Endothelial cell of umbilical vein (primary cell): ENCODE data around the gene CFAP57. TPM values are rescaled to one million over a fixed set of nuclear protein-coding genes. Genes with fewer than 3 reads are reported as not detected.

Experiments
- BruUV-seq: library from RNA; stranded (reverse); fragments of 400-500 nt; replicated peaks from 2 replicates; lab custom pipeline; 2021; lab: Mats Ljungman, UMichigan
- CTCF ChIA-PET: fragments of 300-600, 350-600 bp; sonication (Branson Sonifier 250); formaldehyde crosslinking; loops from one replicate; lab custom pipeline; 2021; ENCODE audit warnings: antibody characterized with exemption, inconsistent platforms; lab: Charles Lee
- POLR2A ChIA-PET: fragments of 300-600, 350-600 bp; sonication (Branson Sonifier 250); formaldehyde crosslinking; loops from one replicate; lab custom pipeline; 2021; ENCODE audit warnings: antibody characterized with exemption, inconsistent platforms; lab: Charles Lee
- DNase-seq: peaks from one replicate; pipeline ENCODE4 v3.0.0-alpha.2; 2011; ENCODE audit warnings: low read depth, low spot score
- FAIRE-seq: peaks from 2 replicates; lab custom pipeline; 2011; peaks lifted over from hg19 to GRCh38; lab: Jason Lieb, UNC
- H2AFZ ChIP-seq: 2 replicates; pipeline ENCODE4 v1.6.0; 2012; ENCODE audit warnings: low read depth, low read length, control low read depth, inconsistent platforms
- H3K27ac ChIP-seq: 2 replicates; pipeline ENCODE4 v1.5.1; 2011; ENCODE audit warnings: low read depth, mild to moderate bottlenecking, control low read depth, low read length, moderate library complexity; ENCODE audit not compliant: insufficient read depth
- H3K27me3 ChIP-seq, 2 experiments: 2 replicates each; pipeline versions ENCODE4 v1.6.0 to v1.6.1; 2011; ENCODE audit warnings: low read length in 2 of 2, mixed read lengths in 1 of 2; ENCODE audit not compliant: control insufficient read depth in 2 of 2, insufficient read depth in 2 of 2
- H3K36me3 ChIP-seq, 2 experiments: 2 replicates in 1 of 2; 3 replicates in 1 of 2; pipeline ENCODE4 v1.5.1; 2011; ENCODE audit warnings: low read length in 2 of 2, mild to moderate bottlenecking in 1 of 2, moderate library complexity in 1 of 2; ENCODE audit not compliant: control insufficient read depth in 2 of 2, insufficient read depth in 2 of 2; ENCODE audit errors: extremely low read depth in 1 of 2
- H3K4me1 ChIP-seq: 3 replicates; pipeline ENCODE4 v1.5.1; 2011; ENCODE audit warnings: mild to moderate bottlenecking, low read length; ENCODE audit not compliant: control insufficient read depth, insufficient read depth; ENCODE audit errors: extremely low read depth
- H3K4me2 ChIP-seq: 2 replicates; pipeline ENCODE4 v1.6.1; 2011; ENCODE audit warnings: low read length, control low read depth, mixed read lengths; ENCODE audit not compliant: insufficient read depth
- H3K4me3 ChIP-seq, 3 experiments: fragments of 200-600 bp in 1 of 3; sonication (generic), shearing (Covaris generic) in 1 of 3; replicated peaks in 1 of 3; 2 replicates each; pipeline ENCODE4 v1.5.1; 2011 to 2016; ENCODE audit warnings: control low read depth in 3 of 3, low read length in 3 of 3, mild to moderate bottlenecking in 2 of 3, inconsistent platforms in 1 of 3, low read depth in 1 of 3, moderate library complexity in 1 of 3; ENCODE audit not compliant: insufficient read depth in 1 of 3
- H3K79me2 ChIP-seq: 2 replicates; pipeline ENCODE4 v1.6.0; 2012; ENCODE audit warnings: low read length, inconsistent platforms; ENCODE audit not compliant: control insufficient read depth, insufficient read depth
- H3K9ac ChIP-seq: replicated peaks from 2 replicates; pipeline ENCODE3; 2011; ENCODE audit warnings: low read length, control low read depth; ENCODE audit not compliant: insufficient read depth; ENCODE audit errors: extremely low read depth
- H3K9me1 ChIP-seq: replicated peaks from 3 replicates; pipeline ENCODE4 v1.6.0; 2011; ENCODE audit warnings: mild to moderate bottlenecking, low read length; ENCODE audit not compliant: control insufficient read depth, insufficient read depth; ENCODE audit errors: extremely low read depth
- H3K9me3 ChIP-seq: replicated peaks from 2 replicates; pipeline ENCODE4 v1.5.1; 2012; ENCODE audit warnings: low read length, inconsistent platforms; ENCODE audit not compliant: control insufficient read depth, insufficient read depth
- H4K20me1 ChIP-seq: replicated peaks from 2 replicates; pipeline ENCODE3; 2011; ENCODE audit warnings: mild to moderate bottlenecking, low read length; ENCODE audit not compliant: control insufficient read depth, insufficient read depth; ENCODE audit errors: extremely low read depth
- CTCF ChIP-seq, 2 donors: IDR thresholded peaks; 1 replicate in 1 of 2; 2 replicates in 1 of 2; pipeline ENCODE4 v1.5.1; 2011; ENCODE audit warnings: low read length in 2 of 2, mild to moderate bottlenecking in 2 of 2, moderate library complexity in 2 of 2, control low read depth in 1 of 2, inconsistent platforms in 1 of 2, low read depth in 1 of 2; ENCODE audit not compliant: insufficient read depth in 1 of 2; ENCODE audit errors: extremely low read depth in 1 of 2
- EZH2 ChIP-seq: IDR thresholded peaks from 2 replicates; pipeline ENCODE4 v1.6.1; 2012; ENCODE audit warnings: borderline replicate concordance, low read depth, mild to moderate bottlenecking, moderate library complexity, low read length, inconsistent platforms; ENCODE audit not compliant: severe bottlenecking
- FOS ChIP-seq: IDR thresholded peaks from 2 replicates; pipeline ENCODE4 v1.6.1; 2011; ENCODE audit warnings: mild to moderate bottlenecking, low read length, moderate library complexity, borderline replicate concordance; ENCODE audit not compliant: insufficient read depth
- GATA2 ChIP-seq: IDR thresholded peaks from 2 replicates; pipeline ENCODE4 v1.7.0; 2011; ENCODE audit warnings: low read depth, mild to moderate bottlenecking, moderate library complexity, mixed read lengths, low read length; ENCODE audit not compliant: insufficient read length, insufficient read depth
- JUN ChIP-seq: IDR thresholded peaks from 2 replicates; pipeline ENCODE4 v1.6.1; 2011; ENCODE audit warnings: borderline replicate concordance, low read depth; ENCODE audit not compliant: insufficient read length, insufficient read depth
- MAX ChIP-seq: IDR thresholded peaks from 2 replicates; pipeline ENCODE4 v1.6.1; 2011; ENCODE audit not compliant: insufficient read depth, insufficient read length
- MYC ChIP-seq: IDR thresholded peaks from one replicate; pipeline ENCODE4 v1.6.1; 2011; ENCODE audit warnings: mild to moderate bottlenecking, low read depth, low read length
- POLR2A ChIP-seq: IDR thresholded peaks from 2 replicates; pipeline ENCODE4 v1.6.1; 2012; ENCODE audit warnings: low read depth, mild to moderate bottlenecking, control low read depth, low read length
- POLR2AphosphoS5 ChIP-seq: IDR thresholded peaks from 2 replicates; pipeline ENCODE4 v1.6.1; 2012; ENCODE audit warnings: low read depth, mild to moderate bottlenecking, control low read depth, low read length, moderate library complexity; ENCODE audit not compliant: insufficient read depth
- dilution Hi-C: fragments of 300-500 bp; cut with MboI; formaldehyde crosslinking; loops from one replicate; pipeline ENCODE4 v1.15.0; 2019; ENCODE audit warnings: low sequenced_read_pairs; ENCODE audit not compliant: extremely low pct_ligation_motif_present
- intact Hi-C: fragments of 100-400 bp; cut with micrococcal nuclease; formaldehyde crosslinking; loops from one replicate; pipeline ENCODE4 v1.10.0; 2022
- polyA plus RNA-seq, 4 experiments: library from polyadenylated mRNA; depleted of rRNA in 3 of 4; stranded (reverse) in 3 of 4; unstranded in 1 of 4; fragments of >200 nt; gene quantifications; 2 replicates each; pipeline versions ENCODE4 v1.2.1 to v1.2.3, GENCODE V29; 2011 to 2012; ENCODE audit warnings: missing spikeins in 1 of 4
- total RNA-seq: library from RNA; stranded (reverse); gene quantifications from 2 replicates; pipeline ENCODE4 v1.2.3, GENCODE V29; 2021

Gene CFAP57
- total and polyA plus RNA-seq, 2 donors (not counting 3 experiments of a cell fraction or from before 2014, with no cell fraction given), result 0.88 to 0.91 TPM

- DNase-seq (no peak), FAIRE-seq (no peak)
- H2AFZ ChIP-seq, result no peak overlapping the region
- no TSS peak for BruUV-seq
- intact Hi-C loops (no loop called here), dilution Hi-C loops (no loop called here)
- no peaks in the 10 kb centered on the region for H4K20me1 ChIP-seq
- peaks cover 0 to 2% of the 10 kb centered on the region in 2 experiments for H3K27me3 ChIP-seq
- no peak overlapping the region for H3K4me3 ChIP-seq
- ChIA-PET CTCF (interaction anchor here (1.0 kb wide), 1 partner anchor 10 kb away, joined by 3 read pairs; no protein-coding TSS in a partner anchor), POLR2A (no interaction called here)
- no peaks in the 10 kb centered on the region for H3K36me3 ChIP-seq
- no peak overlapping the region for H3K27ac ChIP-seq
- H3K9me3 ChIP-seq, result no peaks in the 10 kb centered on the region
- no peak overlapping the region for H3K9ac ChIP-seq
- H3K4me1 ChIP-seq, result no peaks in the 10 kb centered on the region
- TF ChIP-seq MAX, result no peak
- no peak for TF ChIP-seq EZH2
- no peak for TF ChIP-seq FOS
- TF ChIP-seq JUN, result no peak
- TF ChIP-seq POLR2AphosphoS5, result no peak
- no peak for TF ChIP-seq POLR2A
- TF ChIP-seq MYC, result no peak
- TF ChIP-seq CTCF (IDR thresholded peaks at IDR 0.05; ENCODE audit: extremely low read depth in 1 of 2, insufficient read depth in 1 of 2, low read depth in 1 of 2, low read length in 2 of 2), result no peak
- TF ChIP-seq GATA2, result no peak
- H3K4me2 ChIP-seq, result no peak overlapping the region
- no peaks in the 10 kb centered on the region for H3K79me2 ChIP-seq
- no peaks in the 10 kb centered on the region for H3K9me1 ChIP-seq
These were observed 16.0 kb downstream of the CFAP57 start for GRCh38 chr1:43188106-43188505.
